OCI-LY7 (cell line): ENCODE results near the gene FNDC3B.

ENCODE experiments used
- EZH2phosphoT487 ChIP-seq: fragments of 200-600 bp; sonication (generic); IDR thresholded peaks from 2 replicates; pipeline ENCODE4 v1.6.1; 2018; ENCODE audit warnings: low read depth, borderline replicate concordance, mild to moderate bottlenecking, mixed run types, antibody characterized with exemption, low read length, moderate library complexity, mixed read lengths
- TF ChIP-seq, protein P1 (sequence below): fragments of 200-600 bp; sonication (generic); conservative IDR thresholded peaks from 2 replicates; pipeline ENCODE4 v1.5.1; 2014; ENCODE audit warnings: mild to moderate bottlenecking, antibody characterized with exemption, low read length, moderate library complexity, mixed read lengths

DNA sequence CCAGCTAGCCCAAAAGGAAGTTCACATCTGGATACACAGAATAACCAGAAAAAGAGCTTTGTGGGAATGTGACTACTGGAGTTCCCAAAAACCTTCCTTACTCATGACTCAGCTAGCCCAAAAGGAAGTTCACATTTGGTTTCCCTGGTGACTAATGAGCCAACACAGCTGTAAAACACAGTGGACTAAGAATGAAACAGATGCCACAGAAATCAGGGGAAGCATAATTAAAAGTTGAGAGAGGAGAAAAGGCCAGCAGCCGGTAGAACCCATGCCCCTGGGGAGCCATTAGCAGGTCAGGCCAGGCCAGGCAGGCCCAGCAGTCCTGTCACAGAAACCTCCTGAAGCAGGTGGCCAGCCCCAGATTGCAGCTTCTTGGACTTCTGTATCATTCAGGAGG is 278.6 kb downstream of the FNDC3B start:
- TF ChIP-seq, protein P1, sequence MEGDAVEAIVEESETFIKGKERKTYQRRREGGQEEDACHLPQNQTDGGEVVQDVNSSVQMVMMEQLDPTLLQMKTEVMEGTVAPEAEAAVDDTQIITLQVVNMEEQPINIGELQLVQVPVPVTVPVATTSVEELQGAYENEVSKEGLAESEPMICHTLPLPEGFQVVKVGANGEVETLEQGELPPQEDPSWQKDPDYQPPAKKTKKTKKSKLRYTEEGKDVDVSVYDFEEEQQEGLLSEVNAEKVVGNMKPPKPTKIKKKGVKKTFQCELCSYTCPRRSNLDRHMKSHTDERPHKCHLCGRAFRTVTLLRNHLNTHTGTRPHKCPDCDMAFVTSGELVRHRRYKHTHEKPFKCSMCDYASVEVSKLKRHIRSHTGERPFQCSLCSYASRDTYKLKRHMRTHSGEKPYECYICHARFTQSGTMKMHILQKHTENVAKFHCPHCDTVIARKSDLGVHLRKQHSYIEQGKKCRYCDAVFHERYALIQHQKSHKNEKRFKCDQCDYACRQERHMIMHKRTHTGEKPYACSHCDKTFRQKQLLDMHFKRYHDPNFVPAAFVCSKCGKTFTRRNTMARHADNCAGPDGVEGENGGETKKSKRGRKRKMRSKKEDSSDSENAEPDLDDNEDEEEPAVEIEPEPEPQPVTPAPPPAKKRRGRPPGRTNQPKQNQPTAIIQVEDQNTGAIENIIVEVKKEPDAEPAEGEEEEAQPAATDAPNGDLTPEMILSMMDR = no peak
- TF ChIP-seq EZH2phosphoT487 = no peak
